Type B pancreatic cell (in vitro differentiated cells): Measurements from ENCODE around the gene ST7. TPM values are rescaled to one million over a fixed set of nuclear protein-coding genes. Genes with fewer than 3 reads are reported as not detected.

Experiments used
- DNase-seq: peaks from one replicate; pipeline ENCODE4 v3.0.0; 2021; ENCODE audit warnings: mixed read lengths; ENCODE audit not compliant: unreplicated experiment; ENCODE audit errors: extremely low spot score
- H3K27ac Mint-ChIP-seq: 2 replicates; pipeline ENCODE4 v1.8.0; 2021; ENCODE audit warnings: mild to moderate bottlenecking, mixed read lengths
- H3K27me3 Mint-ChIP-seq: 2 replicates; pipeline ENCODE4 v1.8.0; 2021; ENCODE audit warnings: mixed read lengths
- H3K36me3 Mint-ChIP-seq: 2 replicates; pipeline ENCODE4 v1.8.0; 2021; ENCODE audit warnings: mixed read lengths
- H3K4me1 Mint-ChIP-seq: one replicate; pipeline ENCODE4 v1.8.0; 2021; ENCODE audit warnings: mixed read lengths; ENCODE audit not compliant: unreplicated experiment
- H3K4me3 Mint-ChIP-seq: 2 replicates; pipeline ENCODE4 v1.8.0; 2021; ENCODE audit warnings: mild to moderate bottlenecking, mixed read lengths
- H3K9me3 Mint-ChIP-seq: 2 replicates; pipeline ENCODE4 v1.8.0; 2021; ENCODE audit warnings: mixed read lengths
- CTCF ChIP-seq: fragments of 200-600 bp; sonication (generic); conservative IDR thresholded peaks from 2 replicates; pipeline ENCODE4 v1.5.0; 2021; ENCODE audit warnings: antibody characterized with exemption, mild to moderate bottlenecking
- total RNA-seq: library from RNA; stranded (reverse); gene quantifications from 2 replicates; pipeline ENCODE4 v1.2.1, GENCODE V29; 2021; ENCODE audit warnings: low replicate concordance

The ST7 gene
- total RNA-seq, 1 donor from 2014 or later = 25.0 TPM

GRCh38 chr7:117272017-117272759 lies 318.9 kb downstream of the ST7 start:
- no peak for DNase-seq
- Mint-ChIP-seq H3K27me3 (no peaks in the 10 kb centered on the region), H3K4me3 (no peak overlapping the region), H3K36me3 (no peaks in the 10 kb centered on the region), H3K4me1 (peaks cover 11% of the 10 kb centered on the region), H3K27ac (no peak overlapping the region), H3K9me3 (no peaks in the 10 kb centered on the region)
- no peak for TF ChIP-seq CTCF

- Mint-ChIP-seq H3K9me3 (no peaks in the 10 kb centered on the region), H3K4me3 (no peak overlapping the region), H3K4me1 (peaks cover 11% of the 10 kb centered on the region), H3K27me3 (no peaks in the 10 kb centered on the region), H3K27ac (no peak overlapping the region), H3K36me3 (no peaks in the 10 kb centered on the region)
- TF ChIP-seq CTCF = no peak
- DNase-seq = no peak
Measured at GRCh38 chr7:117273325-117273724, 320.0 kb downstream of the ST7 start.

- Mint-ChIP-seq H3K4me1 (peaks cover 11% of the 10 kb centered on the region), H3K27me3 (no peaks in the 10 kb centered on the region), H3K27ac (no peak overlapping the region), H3K9me3 (no peaks in the 10 kb centered on the region), H3K36me3 (no peaks in the 10 kb centered on the region), H3K4me3 (peak overlapping the region; percentile 37)
- no peak for TF ChIP-seq CTCF
- no peak for DNase-seq
Measured at GRCh38 chr7:117273814-117274225, 320.5 kb downstream of the ST7 start.

- no peak for DNase-seq
- H3K9me3 Mint-ChIP-seq = no peaks in the 10 kb centered on the region
- no peaks in the 10 kb centered on the region for H3K36me3 Mint-ChIP-seq
- H3K4me1 Mint-ChIP-seq = peaks cover 11% of the 10 kb centered on the region
- H3K27ac Mint-ChIP-seq = no peak overlapping the region
- H3K27me3 Mint-ChIP-seq = no peaks in the 10 kb centered on the region
- TF ChIP-seq CTCF = no peak
- no peak overlapping the region for H3K4me3 Mint-ChIP-seq
Measured at GRCh38 chr7:117274951-117275350, 321.6 kb downstream of the ST7 start.

- DNase-seq = no peak
- no peak for TF ChIP-seq CTCF
- no peak overlapping the region for H3K4me3 Mint-ChIP-seq
- peaks cover 5% of the 10 kb centered on the region for H3K9me3 Mint-ChIP-seq
- H3K4me1 Mint-ChIP-seq = peaks cover 11% of the 10 kb centered on the region
- H3K27me3 Mint-ChIP-seq = peaks cover under 1% of the 10 kb centered on the region
- H3K27ac Mint-ChIP-seq = no peak overlapping the region
- peaks cover 3% of the 10 kb centered on the region for H3K36me3 Mint-ChIP-seq
Measured at GRCh38 chr7:117277576-117277975, 324.3 kb downstream of the ST7 start.

- no peak overlapping the region for H3K4me3 Mint-ChIP-seq
- H3K27ac Mint-ChIP-seq = no peak overlapping the region
- no peak for TF ChIP-seq CTCF
- peaks cover 4% of the 10 kb centered on the region for H3K27me3 Mint-ChIP-seq
- H3K9me3 Mint-ChIP-seq = peaks cover 5% of the 10 kb centered on the region
- DNase-seq = no peak
- peaks cover 11% of the 10 kb centered on the region for H3K4me1 Mint-ChIP-seq
- peaks cover 3% of the 10 kb centered on the region for H3K36me3 Mint-ChIP-seq
Measured at GRCh38 chr7:117278040-117278439, 324.7 kb downstream of the ST7 start.
